SKM-1 treated with dmso at 0.1 percent for 144 hours (cell line): ENCODE results near the gene PLCD1.

Experiments used
- DNase-seq: peaks from one replicate; lab custom pipeline; 2025; ENCODE audit not compliant: unreplicated experiment; lab: John Stamatoyannopoulos, UW

Gene PLCD1

GRCh38 chr3:38017445-38018295, 11.8 kb downstream of the PLCD1 start:
- no peak for DNase-seq

- DNase-seq, result no peak
These were observed 12.5 kb downstream of the PLCD1 start for GRCh38 chr3:38016847-38017444.

- DNase-seq, result no peak
These were observed 13.0 kb downstream of the PLCD1 start for GRCh38 chr3:38016410-38016809.

GRCh38 chr3:38015984-38016383, 13.5 kb downstream of the PLCD1 start:
- no peak for DNase-seq

GRCh38 chr3:38015485-38015884, 14.0 kb downstream of the PLCD1 start:
- DNase-seq, result no peak

- DNase-seq, result no peak
These were observed 18.3 kb downstream of the PLCD1 start for GRCh38 chr3:38011111-38011510.

GRCh38 chr3:38009807-38010591, 19.4 kb downstream of the PLCD1 start:
- no peak for DNase-seq

GRCh38 chr3:38008971-38009580, 20.4 kb downstream of the PLCD1 start:
- no peak for DNase-seq

- DNase-seq, result no peak
These were observed 21.2 kb downstream of the PLCD1 start for GRCh38 chr3:38008191-38008701.

- DNase-seq, result no peak
These were observed 21.7 kb downstream of the PLCD1 start for GRCh38 chr3:38007754-38008090.

- DNase-seq, result no peak
These were observed 22.9 kb downstream of the PLCD1 start for GRCh38 chr3:38006445-38006995.

- no peak for DNase-seq
These were observed 23.4 kb downstream of the PLCD1 start for GRCh38 chr3:38006031-38006430.

GRCh38 chr3:38005076-38006020, 24.1 kb downstream of the PLCD1 start:
- DNase-seq, result no peak

GRCh38 chr3:38004415-38005075, 24.9 kb downstream of the PLCD1 start:
- peak; percentile 21 for DNase-seq

GRCh38 chr3:38003817-38004414, 25.5 kb downstream of the PLCD1 start:
- no peak for DNase-seq

- DNase-seq, result no peak
These were observed 26.0 kb downstream of the PLCD1 start for GRCh38 chr3:38003371-38003816.

GRCh38 chr3:38002940-38003339, 26.5 kb downstream of the PLCD1 start:
- no peak for DNase-seq

- no peak for DNase-seq
These were observed 27.1 kb downstream of the PLCD1 start for GRCh38 chr3:38002291-38002876.
